ENCODE measurements around the gene PINLYP. TPM values are rescaled to one million over a fixed set of nuclear protein-coding genes. Genes with fewer than 3 reads are reported as not detected.
A peak's percentile ranks its signal among the peaks of the same experiment; 100 is the strongest.

Gene PINLYP
- total and polyA plus RNA-seq, 2 donors: 11.4 to 14.6 TPM

DNA sequence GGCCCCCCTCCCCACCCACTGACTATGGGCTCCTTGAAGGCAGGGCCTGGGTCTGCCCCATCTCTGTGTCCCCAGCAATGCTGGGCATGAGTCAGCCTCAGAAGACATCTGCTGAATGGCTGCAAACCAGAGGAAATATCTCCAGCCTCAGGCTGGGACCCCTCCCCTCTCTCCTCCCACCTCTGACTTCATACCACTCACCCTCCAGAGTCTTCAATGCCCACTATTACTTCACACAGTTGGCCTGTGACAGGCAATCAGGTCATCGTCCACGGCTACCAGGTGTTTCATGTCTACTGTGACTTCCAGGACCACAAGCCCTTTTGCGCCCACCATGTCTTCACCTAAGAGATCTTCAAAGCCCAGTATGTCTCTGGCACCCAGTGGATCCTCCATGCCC, 36.2 kb downstream of the PINLYP start, which contains the start of gene SRRM5:
SRRM5 (plus strand) TSS at position 301 of the 400 bp plus-strand sequence; CDS start at position 335, 34 bp downstream.
- H3K4me3 ChIP-seq (ENCODE audit: low read depth, low read length): no peak within 1 kb of the TSS
- no peak within 1 kb of the TSS for H3K27ac ChIP-seq (ENCODE audit: low read depth)
- peaks cover 2% of the 10 kb centered on the region for H3K36me3 ChIP-seq (ENCODE audit: insufficient read depth)
- WGBS: 90% methylated on average over 3 of the region's 3 CpGs
- no peaks in the 10 kb centered on the region for H3K4me1 ChIP-seq (ENCODE audit: insufficient read depth)
- DNase-seq (ENCODE audit: extremely low spot score): no peak

- Histone ChIP-seq H3K36me3 (ENCODE audit: insufficient read depth) (peaks cover 2% of the 10 kb centered on the region), H3K4me1 (ENCODE audit: insufficient read depth) (no peaks in the 10 kb centered on the region), H3K27ac (ENCODE audit: low read depth) (no peak overlapping the region), H3K4me3 (ENCODE audit: low read depth, low read length) (no peak overlapping the region)
- DNase-seq (ENCODE audit: extremely low spot score): no peak
- WGBS: 97% methylated on average over 12 of the region's 12 CpGs
Measured at GRCh38 chr19:43612374-43612773, 36.8 kb downstream of the PINLYP start.

GRCh38 chr19:43616306-43616705, 40.7 kb downstream of the PINLYP start:
- Histone ChIP-seq H3K27ac (ENCODE audit: low read depth) (no peak overlapping the region), H3K36me3 (ENCODE audit: insufficient read depth) (no peaks in the 10 kb centered on the region), H3K4me3 (ENCODE audit: low read depth, low read length) (no peak overlapping the region), H3K4me1 (ENCODE audit: insufficient read depth) (no peaks in the 10 kb centered on the region)
- 65% methylated on average over 1 of the region's 1 CpG for WGBS
- no peak for DNase-seq (ENCODE audit: extremely low spot score)

DNA sequence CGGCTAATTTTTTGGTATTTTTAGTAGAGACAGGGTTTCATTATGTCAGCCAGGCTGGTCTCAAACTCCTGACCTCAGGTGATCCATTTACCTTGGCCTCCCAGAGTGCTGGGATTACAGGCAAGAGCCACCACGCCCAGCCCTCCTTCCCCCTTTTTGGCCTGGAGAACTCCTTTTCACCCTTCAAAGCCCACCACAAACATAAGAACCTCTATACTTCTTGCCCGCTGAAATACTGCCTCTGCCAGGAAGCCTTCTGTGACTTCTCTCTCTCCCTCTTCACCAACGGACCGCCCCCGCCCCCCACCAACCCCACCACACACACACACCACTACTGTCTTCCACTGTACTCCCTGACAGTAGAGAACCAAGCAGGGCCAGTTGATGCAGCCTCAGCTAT, 41.4 kb downstream of the PINLYP start:
- 88% methylated on average over 6 of the region's 6 CpGs for WGBS
- H3K4me1 ChIP-seq (ENCODE audit: insufficient read depth): no peaks in the 10 kb centered on the region
- no peaks in the 10 kb centered on the region for H3K36me3 ChIP-seq (ENCODE audit: insufficient read depth)
- no peak overlapping the region for H3K27ac ChIP-seq (ENCODE audit: low read depth)
- DNase-seq (ENCODE audit: extremely low spot score): no peak
- H3K4me3 ChIP-seq (ENCODE audit: low read depth, low read length): no peak overlapping the region

GRCh38 chr19:43618921-43619261, 43.3 kb downstream of the PINLYP start:
- H3K4me1 ChIP-seq (ENCODE audit: insufficient read depth): no peaks in the 10 kb centered on the region
- DNase-seq (ENCODE audit: extremely low spot score): no peak
- peak overlapping the region; percentile 77 for H3K27ac ChIP-seq (ENCODE audit: low read depth)
- H3K36me3 ChIP-seq (ENCODE audit: insufficient read depth): no peaks in the 10 kb centered on the region
- under 1% methylated on average over 14 of the region's 14 CpGs for WGBS
- peak overlapping the region; percentile 69 for H3K4me3 ChIP-seq (ENCODE audit: low read depth, low read length)

DNA sequence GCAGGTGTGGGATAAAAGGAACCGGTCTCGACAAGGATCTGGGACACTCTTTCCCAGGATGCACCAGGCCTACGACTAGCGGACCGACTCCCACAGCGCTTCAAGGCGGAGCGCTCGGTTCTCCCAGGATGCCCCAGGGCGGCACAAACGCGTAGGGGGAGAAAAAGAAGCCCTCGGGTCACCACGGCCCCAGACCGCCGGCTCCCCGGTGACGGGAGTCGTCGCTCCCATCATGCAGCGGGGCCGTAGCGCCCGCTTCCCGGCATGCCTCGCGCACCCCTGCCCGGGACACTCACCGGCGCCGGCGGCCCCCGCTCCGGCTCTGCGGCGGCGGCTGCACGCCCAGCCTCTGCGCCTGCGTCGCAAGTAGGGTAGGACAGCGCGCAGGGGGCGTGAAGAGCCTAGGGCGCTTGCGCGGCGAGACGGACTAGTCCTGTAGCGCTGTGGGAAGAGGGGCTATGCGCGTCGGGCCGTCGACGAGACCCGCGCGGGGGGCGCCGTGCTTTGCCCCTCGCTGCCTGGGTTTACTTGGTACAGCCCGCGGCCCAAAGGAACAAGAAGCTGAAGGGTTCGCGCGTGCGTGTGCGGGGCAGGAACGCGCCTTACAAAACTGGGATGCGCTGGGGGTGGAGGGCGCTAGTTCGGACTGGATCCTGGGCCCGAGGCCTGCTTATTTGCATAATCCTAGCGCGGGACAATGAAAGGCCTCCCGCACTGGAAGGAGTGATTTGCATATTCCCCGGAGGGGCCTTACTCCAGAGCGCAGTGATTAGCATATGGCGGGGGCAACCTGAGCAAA, 43.9 kb downstream of the PINLYP start, which contains the start of gene ZNF428:
ZNF428 (minus strand) TSS at position 368 of the 799 bp plus-strand sequence. CDS start 5,325 bp downstream, outside the sequence.
- peak; percentile 77 for DNase-seq (ENCODE audit: extremely low spot score)
- under 1% methylated on average over 81 of the region's 81 CpGs for WGBS
- peak within 1 kb of the TSS; percentile 69 for H3K4me3 ChIP-seq (ENCODE audit: low read depth, low read length)
- H3K36me3 ChIP-seq (ENCODE audit: insufficient read depth): no peaks in the 10 kb centered on the region
- H3K27ac ChIP-seq (ENCODE audit: low read depth): peak within 1 kb of the TSS; percentile 77
- no peaks in the 10 kb centered on the region for H3K4me1 ChIP-seq (ENCODE audit: insufficient read depth)

GRCh38 chr19:43620061-43621001, 44.7 kb downstream of the PINLYP start:
- WGBS: 37% methylated on average over 23 of the region's 23 CpGs
- no peak for DNase-seq (ENCODE audit: extremely low spot score)
- no peaks in the 10 kb centered on the region for H3K36me3 ChIP-seq (ENCODE audit: insufficient read depth)
- H3K4me3 ChIP-seq (ENCODE audit: low read depth, low read length): peak overlapping the region; percentile 69
- H3K27ac ChIP-seq (ENCODE audit: low read depth): peak overlapping the region; percentile 77
- no peaks in the 10 kb centered on the region for H3K4me1 ChIP-seq (ENCODE audit: insufficient read depth)

DNA sequence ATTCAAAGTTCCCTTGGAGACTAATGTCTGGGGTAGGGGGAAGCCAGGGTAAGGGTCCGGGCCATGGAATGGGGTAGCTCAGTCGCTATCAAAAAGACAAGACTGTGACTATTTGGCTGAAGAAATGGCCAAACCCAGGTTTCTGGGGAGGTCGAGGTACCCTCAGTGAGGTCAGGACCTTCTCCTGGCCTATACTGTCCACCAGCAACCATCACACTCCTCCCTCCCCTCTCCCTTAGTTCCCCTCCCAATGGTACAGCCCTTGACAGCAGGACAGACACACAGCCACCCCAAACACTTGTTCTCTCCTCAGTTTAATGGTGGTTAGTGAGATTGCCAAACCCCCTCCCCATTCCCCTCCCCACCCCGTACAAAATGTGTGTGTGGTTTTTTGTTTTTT, 46.5 kb downstream of the PINLYP start:
- no peak for DNase-seq (ENCODE audit: extremely low spot score)
- H3K27ac ChIP-seq (ENCODE audit: low read depth): no peak overlapping the region
- no peaks in the 10 kb centered on the region for H3K4me1 ChIP-seq (ENCODE audit: insufficient read depth)
- no peaks in the 10 kb centered on the region for H3K36me3 ChIP-seq (ENCODE audit: insufficient read depth)
- 77% methylated on average over 4 of the region's 4 CpGs for WGBS
- H3K4me3 ChIP-seq (ENCODE audit: low read depth, low read length): no peak overlapping the region

- no peaks in the 10 kb centered on the region for H3K36me3 ChIP-seq (ENCODE audit: insufficient read depth)
- 81% methylated on average over 1 of the region's 1 CpG for WGBS
- DNase-seq (ENCODE audit: extremely low spot score): no peak
- H3K4me3 ChIP-seq (ENCODE audit: low read depth, low read length): no peak overlapping the region
- no peaks in the 10 kb centered on the region for H3K4me1 ChIP-seq (ENCODE audit: insufficient read depth)
- H3K27ac ChIP-seq (ENCODE audit: low read depth): no peak overlapping the region
Measured at GRCh38 chr19:43622956-43623355, 47.4 kb downstream of the PINLYP start.

- DNase-seq (ENCODE audit: extremely low spot score): no peak
- Histone ChIP-seq H3K27ac (ENCODE audit: low read depth) (no peak overlapping the region), H3K4me1 (ENCODE audit: insufficient read depth) (no peaks in the 10 kb centered on the region), H3K4me3 (ENCODE audit: low read depth, low read length) (no peak overlapping the region), H3K36me3 (ENCODE audit: insufficient read depth) (no peaks in the 10 kb centered on the region)
- WGBS: 76% methylated on average over 35 of the region's 35 CpGs
Measured at GRCh38 chr19:43623889-43624670, 48.5 kb downstream of the PINLYP start.

- DNase-seq (ENCODE audit: extremely low spot score): no peak
- no peaks in the 10 kb centered on the region for H3K4me1 ChIP-seq (ENCODE audit: insufficient read depth)
Measured at GRCh38 chr19:43624933-43625332, 49.3 kb downstream of the PINLYP start.

GRCh38 chr19:43625918-43626579, 50.4 kb downstream of the PINLYP start:
- DNase-seq (ENCODE audit: extremely low spot score): no peak
- Histone ChIP-seq H3K36me3 (ENCODE audit: insufficient read depth) (no peaks in the 10 kb centered on the region), H3K4me1 (ENCODE audit: insufficient read depth) (no peaks in the 10 kb centered on the region), H3K27ac (ENCODE audit: low read depth) (no peak overlapping the region), H3K4me3 (ENCODE audit: low read depth, low read length) (no peak overlapping the region)
- WGBS: 75% methylated on average over 32 of the region's 32 CpGs

More at GRCh38 chr19:43624933-43625332, 49.3 kb downstream of the PINLYP start:
- Histone ChIP-seq H3K4me3 (ENCODE audit: low read depth, low read length) (no peak overlapping the region), H3K27ac (ENCODE audit: low read depth) (no peak overlapping the region), H3K36me3 (ENCODE audit: insufficient read depth) (no peaks in the 10 kb centered on the region)
- 23% methylated on average over 30 of the region's 30 CpGs for WGBS

GRCh38 chr19:43626838-43627237, 51.2 kb downstream of the PINLYP start:
- Histone ChIP-seq H3K36me3 (ENCODE audit: insufficient read depth) (no peaks in the 10 kb centered on the region), H3K4me1 (ENCODE audit: insufficient read depth) (no peaks in the 10 kb centered on the region), H3K27ac (ENCODE audit: low read depth) (no peak overlapping the region), H3K4me3 (ENCODE audit: low read depth, low read length) (no peak overlapping the region)
- DNase-seq (ENCODE audit: extremely low spot score): no peak
- 52% methylated on average over 17 of the region's 17 CpGs for WGBS

Data from urinary bladder (tissue), 4 donors.